ENCODE data around the gene ECI2.
"Not testable (repeated sequence)": the region's sequence is repeated elsewhere in the genome, so short reads cannot be mapped to it uniquely, and the experiment has no call there.

DNA sequence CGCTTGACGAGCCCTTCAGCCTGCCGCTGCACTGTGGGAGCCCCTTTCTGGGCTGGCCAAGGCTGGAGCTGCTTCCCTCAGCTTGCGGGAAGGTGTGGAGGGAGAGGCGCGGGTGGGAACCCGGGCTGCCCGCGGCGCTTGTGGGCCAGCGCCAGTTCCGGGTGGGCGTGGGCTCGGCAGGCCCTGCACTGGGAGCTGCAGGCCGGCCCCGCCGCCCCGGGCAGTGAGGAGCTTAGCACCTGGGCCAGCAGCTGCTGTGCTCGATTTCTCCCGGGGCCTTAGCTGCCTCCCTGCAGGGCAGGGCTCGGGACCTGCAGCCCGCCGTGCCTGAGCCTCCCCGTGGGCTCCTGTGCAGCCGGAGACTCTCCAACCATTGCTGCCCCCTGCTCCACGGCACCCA, 45.3 kb downstream of the ECI2 start:
- TF ChIP-seq MEF2B (IDR thresholded peaks at IDR 0.05; ENCODE audit: partially characterized antibody, poor library complexity, severe bottlenecking); ATF3 (IDR thresholded peaks at IDR 0.05; ENCODE audit: borderline replicate concordance, extremely low read depth, low read depth, low read length); KAT2A (conservative IDR thresholded peaks at IDR 0.05; ENCODE audit: control insufficient read depth, low read depth, low read length): not testable (repeated sequence)
- TF ChIP-seq, protein P1, sequence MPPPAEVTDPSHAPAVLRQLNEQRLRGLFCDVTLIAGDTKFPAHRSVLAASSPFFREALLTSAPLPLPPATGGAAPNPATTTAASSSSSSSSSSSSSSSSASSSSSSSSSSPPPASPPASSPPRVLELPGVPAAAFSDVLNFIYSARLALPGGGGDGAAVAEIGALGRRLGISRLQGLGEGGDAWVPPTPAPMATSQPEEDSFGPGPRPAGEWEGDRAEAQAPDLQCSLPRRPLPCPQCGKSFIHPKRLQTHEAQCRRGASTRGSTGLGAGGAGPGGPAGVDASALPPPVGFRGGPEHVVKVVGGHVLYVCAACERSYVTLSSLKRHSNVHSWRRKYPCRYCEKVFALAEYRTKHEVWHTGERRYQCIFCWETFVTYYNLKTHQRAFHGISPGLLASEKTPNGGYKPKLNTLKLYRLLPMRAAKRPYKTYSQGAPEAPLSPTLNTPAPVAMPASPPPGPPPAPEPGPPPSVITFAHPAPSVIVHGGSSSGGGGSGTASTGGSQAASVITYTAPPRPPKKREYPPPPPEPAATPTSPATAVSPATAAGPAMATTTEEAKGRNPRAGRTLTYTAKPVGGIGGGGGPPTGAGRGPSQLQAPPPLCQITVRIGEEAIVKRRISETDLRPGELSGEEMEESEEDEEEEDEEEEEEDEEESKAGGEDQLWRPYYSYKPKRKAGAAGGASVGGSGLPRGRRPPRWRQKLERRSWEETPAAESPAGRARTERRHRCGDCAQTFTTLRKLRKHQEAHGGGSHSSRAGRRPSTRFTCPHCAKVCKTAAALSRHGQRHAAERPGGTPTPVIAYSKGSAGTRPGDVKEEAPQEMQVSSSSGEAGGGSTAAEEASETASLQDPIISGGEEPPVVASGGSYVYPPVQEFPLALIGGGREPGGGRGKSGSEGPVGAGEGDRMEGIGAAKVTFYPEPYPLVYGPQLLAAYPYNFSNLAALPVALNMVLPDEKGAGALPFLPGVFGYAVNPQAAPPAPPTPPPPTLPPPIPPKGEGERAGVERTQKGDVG (CRISPR knock-in tag; IDR thresholded peaks at IDR 0.05): not testable (repeated sequence)
